OCI-LY3 (cell line): ENCODE results near the gene CTDP1.

Experiments used
- CTCF ChIP-seq: fragments of 200-600, 300-600 bp; sonication (generic); IDR thresholded peaks from 2 replicates; pipeline ENCODE4 v1.5.1; 2014; ENCODE audit warnings: antibody characterized with exemption, low read length, low read depth
- EZH2phosphoT487 ChIP-seq: fragments of 200-600 bp; shearing (Covaris generic); IDR thresholded peaks from 2 replicates; pipeline ENCODE4 v1.6.1; 2018; ENCODE audit warnings: antibody characterized with exemption, mixed run types, low read depth

- TF ChIP-seq CTCF (no peak), EZH2phosphoT487 (no peak)
These were observed 106.7 kb downstream of the CTDP1 start for GRCh38 chr18:79786304-79786703.
